Vagina (tissue), 2 donors: ENCODE measurements around the gene PKN1. TPM values are rescaled to one million over a fixed set of nuclear protein-coding genes. Genes with fewer than 3 reads are reported as not detected.

Experiments used
- DNase-seq, 2 donors: peaks; one replicate each; pipeline ENCODE4 v3.0.0-alpha.2; 2017; ENCODE audit errors: extremely low spot score in 2 of 2
- H3K27ac ChIP-seq: fragments of 200-600 bp; sonication (generic); one replicate; pipeline ENCODE4 v1.5.1; 2019
- H3K27me3 ChIP-seq: fragments of 200-600 bp; sonication (generic); one replicate; pipeline ENCODE4 v1.5.1; 2019
- H3K36me3 ChIP-seq, 2 donors: fragments of 200-600 bp; sonication (generic); one replicate each; pipeline ENCODE4 v1.5.1; 2017 to 2019
- H3K4me1 ChIP-seq: fragments of 200-600 bp; sonication (generic); one replicate; pipeline ENCODE4 v1.5.1; 2019
- H3K4me3 ChIP-seq, 2 donors: fragments of 200-600 bp; sonication (generic); 1 replicate in 1 of 2; 2 replicates in 1 of 2; pipeline ENCODE4 v1.5.1; 2016 to 2019
- H3K9me3 ChIP-seq: fragments of 200-600 bp; sonication (generic); one replicate; pipeline ENCODE4 v1.5.1; 2019
- POLR2A ChIP-seq, 2 donors: fragments of 450-650 bp; IDR thresholded peaks; one replicate each; pipeline ENCODE4 v1.6.1; 2017; ENCODE audit warnings: antibody characterized with exemption in 2 of 2, mild to moderate bottlenecking in 2 of 2, moderate library complexity in 2 of 2
- POLR2AphosphoS5 ChIP-seq, 2 donors: sonication (generic); formaldehyde crosslinking; IDR thresholded peaks; one replicate each; pipeline ENCODE4 v1.9.0; 2017; ENCODE audit warnings: antibody characterized with exemption in 2 of 2, mild to moderate bottlenecking in 2 of 2, low read depth in 1 of 2; ENCODE audit not compliant: insufficient read depth in 1 of 2
- intact Hi-C: fragments of 100-400 bp; cut with DNase I; formaldehyde crosslinking; loops from one replicate; pipeline ENCODE4 v1.15.1; 2023
- total RNA-seq: library from RNA; depleted of rRNA; stranded (reverse); fragments of >200 nt; gene quantifications from one replicate; pipeline ENCODE4 v1.2.3, GENCODE V29; 2016
- TF ChIP-seq, protein P1 (sequence below), 3 experiments: fragments of 450-650 bp in 2 of 3; fragments of 200-600 bp in 1 of 3; sonication (generic) in 1 of 3; IDR thresholded peaks; one replicate each; pipeline ENCODE4 v1.5.1; 2017 to 2019; ENCODE audit warnings: antibody characterized with exemption in 3 of 3, mild to moderate bottlenecking in 2 of 3, moderate library complexity in 2 of 3

The PKN1 gene
- total RNA-seq, 1 donor from 2014 or later: 72.7 TPM

DNA sequence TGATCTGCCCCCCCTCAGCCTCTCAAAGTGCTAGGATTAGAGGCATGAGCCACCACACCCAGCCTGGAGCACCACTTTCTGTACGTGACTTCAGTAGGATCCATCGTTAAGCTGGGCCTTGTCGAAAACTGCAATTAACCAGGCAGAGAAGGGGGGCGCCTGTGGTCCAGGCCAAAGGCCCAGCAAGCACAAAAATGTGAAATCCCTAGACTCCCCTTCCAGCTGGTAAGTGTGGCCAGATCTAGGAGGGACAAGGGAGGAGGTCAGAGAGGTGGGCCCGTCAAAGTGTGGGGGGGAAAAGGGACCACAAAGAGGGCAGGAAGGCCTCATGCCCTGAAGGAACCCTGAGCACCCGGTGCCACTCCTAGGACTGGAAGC, 27.7 kb upstream of the PKN1 start:
- intact Hi-C loops: no loop called here
- Histone ChIP-seq H3K36me3 (peaks cover 0 to 47% of the 10 kb centered on the region in 2 donors), H3K27ac (peak overlapping the region; percentile 67), H3K4me1 (peaks cover 19% of the 10 kb centered on the region), H3K9me3 (no peaks in the 10 kb centered on the region), H3K4me3 (peak overlapping the region in 1 of 2 donors; percentile 29), H3K27me3 (no peaks in the 10 kb centered on the region)
- DNase-seq: no peak
- TF ChIP-seq, protein P1, sequence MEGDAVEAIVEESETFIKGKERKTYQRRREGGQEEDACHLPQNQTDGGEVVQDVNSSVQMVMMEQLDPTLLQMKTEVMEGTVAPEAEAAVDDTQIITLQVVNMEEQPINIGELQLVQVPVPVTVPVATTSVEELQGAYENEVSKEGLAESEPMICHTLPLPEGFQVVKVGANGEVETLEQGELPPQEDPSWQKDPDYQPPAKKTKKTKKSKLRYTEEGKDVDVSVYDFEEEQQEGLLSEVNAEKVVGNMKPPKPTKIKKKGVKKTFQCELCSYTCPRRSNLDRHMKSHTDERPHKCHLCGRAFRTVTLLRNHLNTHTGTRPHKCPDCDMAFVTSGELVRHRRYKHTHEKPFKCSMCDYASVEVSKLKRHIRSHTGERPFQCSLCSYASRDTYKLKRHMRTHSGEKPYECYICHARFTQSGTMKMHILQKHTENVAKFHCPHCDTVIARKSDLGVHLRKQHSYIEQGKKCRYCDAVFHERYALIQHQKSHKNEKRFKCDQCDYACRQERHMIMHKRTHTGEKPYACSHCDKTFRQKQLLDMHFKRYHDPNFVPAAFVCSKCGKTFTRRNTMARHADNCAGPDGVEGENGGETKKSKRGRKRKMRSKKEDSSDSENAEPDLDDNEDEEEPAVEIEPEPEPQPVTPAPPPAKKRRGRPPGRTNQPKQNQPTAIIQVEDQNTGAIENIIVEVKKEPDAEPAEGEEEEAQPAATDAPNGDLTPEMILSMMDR (IDR thresholded peaks at IDR 0.05): no peak
- no peak for TF ChIP-seq POLR2AphosphoS5 (IDR thresholded peaks at IDR 0.05; ENCODE audit: insufficient read depth in 1 of 2, low read depth in 1 of 2)
- no peak for TF ChIP-seq POLR2A (IDR thresholded peaks at IDR 0.05)

DNA sequence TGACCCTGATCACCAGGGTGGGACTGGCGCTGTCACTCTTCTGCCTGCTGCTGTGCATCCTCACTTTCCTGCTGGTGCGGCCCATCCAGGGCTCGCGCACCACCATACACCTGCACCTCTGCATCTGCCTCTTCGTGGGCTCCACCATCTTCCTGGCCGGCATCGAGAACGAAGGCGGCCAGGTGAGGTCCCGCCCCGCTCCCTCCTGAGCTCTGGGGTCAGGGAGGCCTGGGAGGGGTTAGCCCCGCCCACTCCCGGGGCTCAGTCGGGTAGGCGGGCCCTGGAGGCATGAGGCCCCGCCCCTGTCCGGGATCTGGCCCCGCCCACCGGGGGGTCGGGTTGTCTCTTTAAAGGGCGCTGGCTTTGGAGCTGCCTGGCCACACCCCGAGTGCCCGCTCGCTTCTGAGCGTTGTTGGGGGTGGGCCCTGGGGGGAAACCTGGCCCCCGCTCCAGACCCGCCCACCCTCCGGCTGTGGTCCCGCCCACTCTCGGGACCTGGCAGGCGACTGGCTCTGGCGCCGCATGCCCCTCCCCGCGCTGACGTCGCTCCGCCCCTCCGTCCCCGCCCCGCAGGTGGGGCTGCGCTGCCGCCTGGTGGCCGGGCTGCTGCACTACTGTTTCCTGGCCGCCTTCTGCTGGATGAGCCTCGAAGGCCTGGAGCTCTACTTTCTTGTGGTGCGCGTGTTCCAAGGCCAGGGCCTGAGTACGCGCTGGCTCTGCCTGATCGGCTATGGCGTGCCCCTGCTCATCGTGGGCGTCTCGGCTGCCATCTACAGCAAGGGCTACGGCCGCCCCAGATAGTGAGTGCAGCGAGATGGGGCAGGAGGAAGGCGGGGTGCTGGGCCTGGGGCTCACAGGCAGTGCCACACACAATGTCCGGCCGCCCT, 27.1 kb upstream of the PKN1 start:
- intact Hi-C loops: no loop called here

DNA sequence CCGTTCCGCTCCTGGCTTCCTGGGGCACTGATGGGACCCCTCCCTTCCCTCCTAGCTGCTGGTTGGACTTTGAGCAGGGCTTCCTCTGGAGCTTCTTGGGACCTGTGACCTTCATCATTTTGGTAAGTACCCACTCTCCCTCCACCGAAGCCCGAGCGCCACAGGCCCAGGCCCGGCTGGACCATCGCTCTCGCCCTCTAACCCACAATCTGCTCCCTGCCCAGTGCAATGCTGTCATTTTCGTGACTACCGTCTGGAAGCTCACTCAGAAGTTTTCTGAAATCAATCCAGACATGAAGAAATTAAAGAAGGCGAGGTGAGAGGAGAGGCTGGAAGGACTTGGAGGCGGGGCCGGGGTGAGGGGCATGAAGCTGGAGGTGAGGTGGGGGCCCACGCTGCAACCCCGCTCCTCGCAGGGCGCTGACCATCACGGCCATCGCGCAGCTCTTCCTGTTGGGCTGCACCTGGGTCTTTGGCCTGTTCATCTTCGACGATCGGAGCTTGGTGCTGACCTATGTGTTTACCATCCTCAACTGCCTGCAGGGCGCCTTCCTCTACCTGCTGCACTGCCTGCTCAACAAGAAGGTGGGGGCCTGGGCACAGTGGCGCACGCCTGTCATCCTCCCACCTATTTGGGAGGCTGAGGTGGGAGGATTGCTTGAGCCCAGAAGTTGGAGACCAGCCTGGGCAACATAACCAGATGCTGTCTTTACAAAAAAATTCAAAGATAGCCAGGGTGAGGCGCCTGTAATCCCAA, 26.3 kb upstream of the PKN1 start:
- Histone ChIP-seq H3K9me3 (no peaks in the 10 kb centered on the region), H3K27ac (peak overlapping the region; percentile 67), H3K4me3 (no peak overlapping the region), H3K4me1 (peaks cover 18% of the 10 kb centered on the region), H3K36me3 (peaks cover 0 to 54% of the 10 kb centered on the region in 2 donors), H3K27me3 (no peaks in the 10 kb centered on the region)
- no peak for DNase-seq
- TF ChIP-seq, protein P1 (IDR thresholded peaks at IDR 0.05): no peak
- TF ChIP-seq POLR2A (IDR thresholded peaks at IDR 0.05) (no peak), POLR2AphosphoS5 (IDR thresholded peaks at IDR 0.05; ENCODE audit: insufficient read depth in 1 of 2, low read depth in 1 of 2) (no peak)
- intact Hi-C loops: no loop called here

More for the DNA sequence above, 27.1 kb upstream of the PKN1 start:
- Histone ChIP-seq H3K4me1 (peaks cover 19% of the 10 kb centered on the region), H3K27ac (peak overlapping the region; percentile 67), H3K9me3 (no peaks in the 10 kb centered on the region), H3K36me3 (peaks cover 0 to 53% of the 10 kb centered on the region in 2 donors), H3K4me3 (peak overlapping the region; percentile 25 to 29), H3K27me3 (no peaks in the 10 kb centered on the region)
- DNase-seq: no peak
- TF ChIP-seq POLR2A (IDR thresholded peaks at IDR 0.05) (no peak), POLR2AphosphoS5 (IDR thresholded peaks at IDR 0.05; ENCODE audit: insufficient read depth in 1 of 2, low read depth in 1 of 2) (peak in 1 of 2 donors; percentile 64)
- TF ChIP-seq, protein P1 (IDR thresholded peaks at IDR 0.05): peak; percentile 76 to 84 (median 81)

DNA sequence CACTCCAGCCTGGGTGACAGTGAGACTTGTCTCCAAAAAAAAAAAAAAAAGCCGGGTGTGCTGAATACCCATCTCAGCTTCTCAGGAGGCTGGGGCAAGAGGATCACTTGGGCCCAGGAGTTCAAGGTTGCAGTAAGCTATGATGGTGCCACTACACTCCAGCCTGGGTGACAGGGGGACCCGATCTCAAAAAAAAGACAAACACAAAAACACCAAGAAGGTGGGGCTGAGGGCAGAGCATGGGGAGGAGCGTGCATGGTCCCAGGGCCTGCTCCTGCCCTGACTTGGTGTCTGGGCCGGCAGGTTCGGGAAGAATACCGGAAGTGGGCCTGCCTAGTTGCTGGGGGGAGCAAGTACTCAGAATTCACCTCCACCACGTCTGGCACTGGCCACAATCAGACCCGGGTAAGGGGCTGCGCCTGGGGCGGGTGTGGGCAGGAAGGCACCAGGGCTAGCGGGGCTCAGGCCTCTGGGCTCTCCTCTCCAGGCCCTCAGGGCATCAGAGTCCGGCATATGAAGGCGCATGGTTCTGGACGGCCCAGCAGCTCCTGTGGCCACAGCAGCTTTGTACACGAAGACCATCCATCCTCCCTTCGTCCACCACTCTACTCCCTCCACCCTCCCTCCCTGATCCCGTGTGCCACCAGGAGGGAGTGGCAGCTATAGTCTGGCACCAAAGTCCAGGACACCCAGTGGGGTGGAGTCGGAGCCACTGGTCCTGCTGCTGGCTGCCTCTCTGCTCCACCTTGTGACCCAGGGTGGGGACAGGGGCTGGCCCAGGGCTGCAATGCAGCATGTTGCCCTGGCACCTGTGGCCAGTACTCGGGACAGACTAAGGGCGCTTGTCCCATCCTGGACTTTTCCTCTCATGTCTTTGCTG, 25.3 kb upstream of the PKN1 start:
- intact Hi-C loops: no loop called here
- Histone ChIP-seq H3K27ac (no peak overlapping the region), H3K36me3 (peaks cover 0 to 64% of the 10 kb centered on the region in 2 donors)

More for the DNA sequence above, 25.3 kb upstream of the PKN1 start:
- Histone ChIP-seq H3K27me3 (no peaks in the 10 kb centered on the region), H3K9me3 (no peaks in the 10 kb centered on the region), H3K4me1 (peaks cover 18% of the 10 kb centered on the region), H3K4me3 (no peak overlapping the region)
- DNase-seq: no peak
- TF ChIP-seq POLR2AphosphoS5 (IDR thresholded peaks at IDR 0.05; ENCODE audit: insufficient read depth in 1 of 2, low read depth in 1 of 2) (no peak), POLR2A (IDR thresholded peaks at IDR 0.05) (no peak)
- TF ChIP-seq, protein P1 (IDR thresholded peaks at IDR 0.05): no peak
